HUDEP-2 (cell line): Measurements from ENCODE around the gene RPL22.

Experiments used
- DNase-seq, 76 experiments: peaks; one replicate each; lab custom pipeline; 2025; ENCODE audit not compliant: unreplicated experiment in 76 of 76; lab: John Stamatoyannopoulos, UW

RPL22 gene

DNA sequence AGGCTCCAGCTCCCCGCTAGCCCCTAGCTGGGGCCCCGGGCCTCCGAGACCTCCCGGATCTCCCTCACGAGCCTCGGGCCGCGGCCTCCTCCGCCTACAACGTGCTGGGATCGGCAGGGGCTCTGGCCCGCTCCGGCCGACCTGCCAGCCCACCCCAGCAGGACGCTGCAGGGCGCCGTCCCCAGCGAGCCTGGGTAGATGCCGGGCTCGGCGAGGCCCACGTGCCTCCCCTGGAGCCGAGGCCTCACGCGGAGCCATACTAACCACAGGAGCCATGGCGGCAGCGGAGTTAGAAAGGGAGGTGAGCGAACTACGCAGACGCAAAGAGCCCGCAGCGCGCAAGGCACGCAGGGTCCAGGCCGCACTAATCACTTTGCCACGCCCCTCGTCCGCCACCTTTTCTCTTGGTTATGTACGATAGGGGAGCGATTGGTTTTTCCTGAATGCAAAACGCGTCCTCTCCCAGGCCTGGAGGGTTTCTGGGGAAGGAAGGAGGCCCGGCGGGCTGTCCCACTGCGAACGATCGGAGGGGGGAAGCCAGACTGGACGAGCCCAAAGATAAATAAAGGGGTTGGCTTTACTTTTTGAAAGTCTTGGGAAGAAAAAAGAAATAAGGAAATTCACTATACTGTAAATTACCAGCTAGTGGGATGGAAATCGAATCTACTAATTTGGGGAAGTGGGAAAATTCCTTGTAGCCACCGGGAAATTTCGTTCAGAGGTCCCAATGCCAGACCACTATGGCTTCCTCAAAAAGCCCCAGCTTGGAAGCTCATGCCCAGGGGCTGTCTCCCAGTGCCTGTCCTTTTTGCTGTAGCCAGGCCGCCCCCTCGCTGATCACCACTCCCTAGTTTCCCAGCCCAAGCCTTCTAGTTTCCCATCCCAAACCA, at the start of gene RPL22:
RPL22 (minus strand) TSS at position 298 of the 890 bp plus-strand sequence; CDS start at position 276, 22 bp downstream.
- DNase-seq = peak in 75 of 76 experiments; percentile 47 to 98 (median 96)

DNA sequence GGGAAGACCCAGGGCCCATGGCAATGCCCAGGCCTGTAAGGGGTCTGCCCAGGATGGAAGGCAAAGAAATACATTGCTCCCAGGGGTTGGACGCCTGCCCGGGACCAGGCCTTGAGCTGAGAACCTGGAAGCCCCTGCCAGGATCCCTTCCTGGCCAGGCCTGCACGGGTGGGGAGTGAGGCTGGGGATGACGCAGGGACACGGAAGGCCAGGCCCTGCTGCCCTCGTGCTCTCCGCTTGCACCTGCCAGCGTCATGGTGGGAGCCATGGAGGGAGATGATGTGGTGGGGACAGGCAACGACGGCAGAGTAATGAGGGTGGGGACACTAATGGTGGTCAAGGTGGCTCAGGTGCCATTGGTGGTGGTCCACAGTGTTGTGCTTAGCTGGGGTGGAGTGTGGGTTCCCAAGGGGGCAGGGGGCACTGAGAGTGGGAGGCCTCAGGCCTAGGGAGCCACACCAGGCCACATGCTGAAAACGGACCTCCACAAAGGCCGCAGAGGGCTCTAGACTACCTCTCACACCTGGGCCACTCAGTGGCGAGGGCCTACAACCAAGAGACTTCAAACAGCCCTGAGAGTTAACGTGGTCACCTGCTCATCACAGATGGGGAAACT, 48.9 kb upstream of the RPL22 start:
- no peak for DNase-seq

DNA sequence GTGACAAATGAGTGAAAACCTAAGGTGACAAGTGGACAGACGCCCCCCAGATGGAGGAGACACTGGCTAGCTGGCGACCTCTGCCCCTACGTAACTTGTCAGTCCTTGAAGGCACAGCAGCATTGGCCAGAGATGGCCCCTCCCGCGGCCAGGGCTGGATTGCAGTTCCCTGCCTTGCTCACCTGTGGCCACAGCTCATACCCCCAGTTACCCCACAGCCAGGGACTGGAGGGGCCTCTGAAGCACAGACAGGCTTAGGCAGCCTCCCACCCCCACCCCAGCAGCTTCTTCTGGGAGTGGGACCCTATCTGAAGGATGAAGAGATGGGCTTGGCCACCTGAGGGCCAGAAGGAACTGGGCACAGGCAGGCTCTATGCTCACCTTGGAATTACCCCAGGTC, 48.3 kb upstream of the RPL22 start:
- DNase-seq = no peak

DNA sequence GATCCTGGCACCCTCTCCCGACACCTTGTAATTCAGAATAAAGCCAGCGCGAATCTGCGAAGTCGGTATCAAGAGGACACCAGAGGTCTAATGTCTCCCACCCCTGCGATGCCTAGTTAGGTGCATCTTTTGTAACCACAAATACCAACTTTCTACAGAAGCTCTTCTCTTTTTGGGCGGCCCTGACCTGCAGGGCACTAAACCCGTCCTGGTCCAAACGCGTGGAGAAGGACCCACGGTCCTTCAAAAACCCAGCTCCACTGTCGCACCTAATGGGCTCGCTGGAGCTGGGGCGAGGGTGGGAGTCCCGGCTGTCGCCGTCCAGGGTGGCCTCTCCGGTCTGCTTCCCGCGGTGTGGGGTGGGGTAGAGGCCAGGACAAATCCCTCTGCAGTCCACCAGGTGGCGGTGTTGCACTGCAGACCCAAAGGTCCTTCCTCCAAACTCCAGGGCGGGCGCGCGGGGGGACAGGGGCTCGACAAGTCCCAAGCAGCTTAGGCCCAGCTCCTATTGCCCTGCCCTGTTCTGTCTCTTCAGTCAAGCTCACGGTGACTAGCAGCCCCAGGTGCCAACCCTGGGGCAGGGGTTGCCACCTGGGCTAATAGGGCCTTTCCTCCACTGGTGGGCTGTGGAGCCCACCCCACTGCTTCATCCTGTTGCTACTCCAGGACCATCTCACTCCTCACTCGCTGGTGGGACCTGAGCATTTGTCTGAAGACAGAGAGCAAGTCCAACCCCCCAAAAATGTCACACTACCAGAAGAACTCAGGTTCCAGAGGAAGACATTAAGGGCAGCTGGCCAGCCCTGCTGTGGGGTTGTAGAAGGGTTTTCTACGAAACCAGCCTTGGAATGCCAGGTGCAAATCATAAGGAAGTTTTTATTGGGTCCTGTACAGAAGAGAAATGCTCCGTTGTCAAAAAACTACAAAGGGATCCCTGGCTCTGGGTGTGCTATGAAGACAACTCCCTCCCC, 47.4 kb upstream of the RPL22 start:
- DNase-seq = peak in 64 of 76 experiments; percentile 12 to 80 (median 59)

DNA sequence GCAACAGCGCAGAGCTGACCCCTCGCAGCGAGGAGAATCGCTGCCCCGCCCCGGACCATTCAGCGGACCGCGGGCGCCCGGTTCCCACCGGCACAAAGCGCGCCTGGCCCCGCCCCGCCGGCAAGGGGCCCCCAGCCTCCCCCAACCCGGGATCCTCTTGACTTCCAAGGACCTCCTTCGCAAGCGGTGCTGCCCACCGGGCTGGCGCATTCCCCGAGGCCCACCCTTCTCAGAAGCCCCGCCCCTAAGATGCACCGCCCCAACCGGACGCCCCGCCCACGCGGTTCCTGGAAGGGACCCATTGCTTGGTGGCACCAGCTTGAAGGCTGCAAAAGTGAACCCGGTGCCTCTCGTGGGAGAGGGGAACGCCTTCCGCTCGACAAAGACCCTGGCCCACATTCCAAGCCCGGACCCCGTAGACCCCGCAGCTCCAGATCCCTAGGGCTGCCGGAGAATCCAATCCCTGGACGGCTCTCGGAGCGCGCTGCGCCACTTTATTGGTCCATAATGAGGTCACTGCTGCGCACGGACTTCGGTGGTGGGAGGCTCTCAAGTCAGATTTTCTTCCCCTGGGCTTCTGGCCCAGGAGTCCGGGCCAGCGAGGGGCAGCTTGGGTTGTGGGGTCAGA, 46.6 kb upstream of the RPL22 start:
- DNase-seq = peak in 48 of 76 experiments; percentile 17 to 73 (median 48)

DNA sequence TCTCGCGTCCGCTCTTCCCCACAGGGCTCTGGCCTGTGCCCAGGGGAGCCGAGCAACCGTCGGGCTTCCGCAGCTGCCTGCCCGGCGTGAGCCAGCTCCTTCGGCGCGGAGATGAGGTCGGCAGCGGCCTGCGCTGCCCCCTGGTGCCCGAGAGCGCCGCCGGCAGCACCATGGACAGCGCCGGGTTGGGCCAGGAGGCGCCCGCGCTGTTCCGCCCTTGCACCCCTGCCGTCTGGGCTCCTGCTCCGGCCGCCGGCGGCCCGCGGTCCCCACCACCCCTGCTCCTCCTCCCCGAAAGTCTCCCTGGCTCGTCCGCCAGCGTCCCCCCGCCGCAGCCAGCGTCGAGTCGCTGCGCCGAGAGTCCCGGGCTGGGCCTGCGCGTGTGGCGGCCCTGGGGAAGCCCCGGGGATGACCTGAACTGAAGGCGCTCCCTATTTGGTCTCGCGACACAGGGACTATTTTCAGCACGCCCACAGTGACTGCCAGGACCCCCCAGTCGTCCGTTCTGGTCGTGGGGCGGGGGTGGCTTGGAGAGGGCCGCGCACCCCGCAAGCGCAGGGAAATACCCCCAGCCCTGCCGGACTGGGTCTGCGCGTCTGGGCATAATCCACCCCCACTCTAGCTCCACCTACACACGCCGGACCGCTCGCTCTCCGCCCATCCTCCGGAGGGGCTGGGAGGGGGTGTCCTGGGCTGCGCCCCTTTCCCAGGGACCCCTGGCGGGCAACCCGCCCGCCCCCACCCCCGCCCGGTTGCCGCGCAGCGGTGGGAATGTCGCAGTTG, 45.9 kb upstream of the RPL22 start:
- peak in 70 of 76 experiments; percentile 16 to 86 (median 65) for DNase-seq

DNA sequence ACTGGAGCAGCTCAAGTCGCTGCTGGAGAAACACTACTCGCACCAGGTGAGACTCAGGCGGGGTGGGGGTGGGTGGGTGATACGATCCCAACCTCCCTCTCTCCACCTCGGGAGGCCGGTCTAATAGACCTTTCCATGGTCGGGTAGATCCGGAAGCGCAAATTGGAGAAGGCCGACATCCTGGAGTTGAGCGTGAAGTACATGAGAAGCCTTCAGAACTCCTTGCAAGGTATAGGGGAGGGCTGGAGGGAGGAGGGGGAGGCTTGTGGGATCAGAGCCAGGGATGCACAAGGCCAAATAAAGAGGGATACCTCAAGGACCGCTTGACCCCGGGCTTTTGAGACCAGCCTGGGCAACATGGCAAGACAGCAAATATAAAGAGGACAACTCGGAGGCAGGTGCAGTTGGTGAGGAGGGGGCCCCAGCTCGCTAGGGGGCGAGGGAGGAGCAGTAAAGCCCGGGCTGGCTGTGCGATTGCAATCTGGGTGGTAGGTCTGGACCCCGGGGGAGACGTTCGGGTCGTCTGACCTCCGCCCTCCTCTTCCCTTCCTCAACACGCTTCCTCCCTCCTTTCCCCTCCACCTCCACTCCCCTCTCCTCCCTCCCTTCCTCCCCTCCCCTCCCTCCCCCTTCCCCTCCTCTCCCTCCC, 45.1 kb upstream of the RPL22 start:
- no peak for DNase-seq

DNA sequence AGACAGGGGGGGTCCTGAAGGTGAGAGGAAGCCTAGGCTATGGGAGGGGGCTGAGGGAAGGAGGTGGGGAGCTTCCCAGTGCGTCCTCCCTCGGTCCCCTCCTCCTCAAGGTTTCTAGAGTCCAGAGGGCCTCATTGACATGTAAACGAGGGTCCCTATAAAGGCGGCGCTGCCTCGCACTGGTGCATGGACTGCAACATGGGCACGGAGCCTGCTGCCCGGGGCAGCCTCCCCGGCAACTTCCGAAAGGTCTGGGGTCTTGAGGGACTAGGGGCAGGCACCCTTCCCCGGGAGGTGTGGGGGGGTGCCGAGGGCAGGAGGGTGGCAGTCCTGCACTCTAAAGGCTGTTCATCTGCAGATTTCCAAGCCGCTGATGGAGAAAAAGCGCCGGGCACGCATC, 44.6 kb upstream of the RPL22 start, which contains the start of gene HES3:
HES3 (plus strand) TSS at position 187 of the 400 bp plus-strand sequence; CDS start at position 374, 187 bp downstream.
- no peak for DNase-seq

DNA sequence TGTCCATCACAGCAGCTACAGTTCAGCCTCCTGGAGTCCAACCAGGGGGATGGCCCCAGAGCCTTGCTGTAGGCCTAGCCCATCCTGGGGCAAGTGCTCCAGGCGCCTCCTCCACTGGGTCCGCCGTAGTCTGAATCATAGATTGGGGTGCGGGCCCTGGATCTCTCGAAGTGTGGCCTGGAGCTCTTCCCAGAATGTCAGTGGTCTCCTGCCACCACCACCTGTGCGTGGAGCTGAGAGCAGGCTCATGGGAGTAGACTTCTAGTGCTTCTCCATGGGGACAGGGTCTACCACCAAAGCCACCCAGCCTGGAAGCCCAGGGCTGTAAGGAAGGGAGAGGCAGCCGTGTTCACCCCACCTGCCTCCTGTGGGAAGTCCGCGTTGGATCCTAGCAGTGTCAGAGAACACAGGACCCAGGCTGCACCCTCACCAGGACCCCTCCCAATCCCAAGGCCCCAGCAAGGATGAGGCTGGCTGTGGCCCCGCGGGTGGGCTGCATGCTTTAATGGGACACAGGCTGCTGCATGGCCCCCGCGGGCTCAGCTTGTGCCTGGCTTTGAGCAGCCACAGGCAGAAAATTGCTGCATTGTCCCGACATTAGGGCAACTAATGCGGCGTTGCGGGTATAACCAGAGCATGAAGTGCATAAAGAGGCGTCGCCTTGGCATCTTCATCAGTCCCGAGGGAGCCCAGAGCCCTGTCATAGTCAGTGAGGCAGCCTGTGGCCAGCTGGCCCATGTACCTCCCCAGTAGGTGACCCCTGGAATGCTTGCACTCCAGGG, 43.8 kb upstream of the RPL22 start:
- DNase-seq = no peak

DNA sequence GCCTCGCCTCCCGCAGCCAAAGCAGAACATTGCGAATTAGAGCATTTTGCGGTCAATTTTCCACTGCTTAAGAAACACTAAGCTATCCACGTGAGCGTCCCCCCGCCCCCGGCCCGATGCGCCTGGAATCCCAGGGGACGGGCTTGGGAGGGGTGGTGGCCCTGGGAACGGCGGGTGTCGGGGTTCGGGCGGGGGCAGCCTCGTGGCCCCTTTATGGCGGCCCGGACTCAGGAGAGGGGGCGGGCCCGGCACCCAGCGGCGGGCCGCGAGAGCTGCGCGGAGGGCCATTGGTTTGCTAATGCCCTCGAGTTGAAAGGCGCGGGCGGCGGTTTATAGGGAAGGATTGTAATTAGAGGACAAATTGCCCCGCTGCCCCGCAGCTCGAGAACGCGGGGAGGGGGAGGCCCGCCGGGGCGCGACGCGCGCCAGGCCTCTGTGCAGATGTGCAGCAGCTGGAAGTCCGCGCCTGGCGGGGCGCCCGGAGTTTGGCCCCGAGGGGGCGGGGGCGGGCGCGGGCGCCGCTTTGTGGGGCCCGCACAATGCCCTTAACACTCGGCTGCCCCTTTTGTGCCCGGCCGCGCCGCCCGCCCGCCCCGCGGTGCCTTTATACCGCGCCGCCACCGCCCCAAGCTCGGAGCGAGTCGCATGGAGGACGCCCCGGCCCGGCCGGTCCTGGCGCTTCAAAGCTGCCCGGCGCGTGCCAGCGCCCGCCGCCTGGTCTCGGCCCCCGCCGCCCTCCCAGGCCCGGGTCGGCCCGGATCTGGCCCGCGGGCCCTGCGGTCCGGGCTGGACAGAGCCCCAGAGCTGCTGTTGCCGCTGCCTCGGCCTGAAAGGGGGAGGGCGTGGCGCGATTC, 42.7 kb upstream of the RPL22 start:
- no peak for DNase-seq

DNA sequence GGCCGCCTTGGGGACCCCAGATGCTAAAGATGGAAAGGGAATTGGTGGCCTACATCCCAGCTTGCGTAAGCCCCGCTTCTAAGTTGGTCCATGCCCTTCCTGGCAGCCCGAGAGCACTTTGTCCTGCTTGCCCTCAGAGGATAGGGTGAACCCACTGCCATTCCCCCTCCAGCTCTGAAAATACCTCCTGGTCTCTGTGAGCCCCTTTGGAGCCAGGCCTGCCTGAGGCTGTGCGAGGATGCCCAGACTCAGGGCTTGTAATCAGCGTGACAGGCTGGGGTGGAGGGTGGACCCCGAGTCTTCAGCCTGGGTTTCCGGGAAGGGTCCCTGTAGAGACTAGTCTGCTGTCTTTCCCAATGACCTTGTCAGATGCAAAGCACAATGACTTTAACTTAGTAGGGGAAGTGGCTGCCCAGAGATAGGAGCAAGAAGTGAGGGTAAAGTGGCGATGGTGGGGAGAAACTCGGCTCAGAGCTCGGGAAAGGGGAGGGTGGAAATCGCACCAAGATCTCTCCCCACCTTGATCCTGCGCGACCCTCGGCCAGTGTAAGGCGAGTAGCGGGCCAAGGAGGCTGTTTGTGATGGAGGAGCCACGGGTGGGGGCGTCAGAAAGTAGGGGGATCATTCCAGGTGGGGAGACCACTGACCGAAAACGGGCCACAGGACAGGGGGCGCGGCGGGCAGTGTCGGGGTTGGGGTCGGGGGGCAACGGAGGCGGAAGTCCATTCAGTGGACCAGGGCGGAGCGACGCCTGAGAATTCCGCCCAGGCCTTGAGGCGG, 41.9 kb upstream of the RPL22 start:
- no peak for DNase-seq

DNA sequence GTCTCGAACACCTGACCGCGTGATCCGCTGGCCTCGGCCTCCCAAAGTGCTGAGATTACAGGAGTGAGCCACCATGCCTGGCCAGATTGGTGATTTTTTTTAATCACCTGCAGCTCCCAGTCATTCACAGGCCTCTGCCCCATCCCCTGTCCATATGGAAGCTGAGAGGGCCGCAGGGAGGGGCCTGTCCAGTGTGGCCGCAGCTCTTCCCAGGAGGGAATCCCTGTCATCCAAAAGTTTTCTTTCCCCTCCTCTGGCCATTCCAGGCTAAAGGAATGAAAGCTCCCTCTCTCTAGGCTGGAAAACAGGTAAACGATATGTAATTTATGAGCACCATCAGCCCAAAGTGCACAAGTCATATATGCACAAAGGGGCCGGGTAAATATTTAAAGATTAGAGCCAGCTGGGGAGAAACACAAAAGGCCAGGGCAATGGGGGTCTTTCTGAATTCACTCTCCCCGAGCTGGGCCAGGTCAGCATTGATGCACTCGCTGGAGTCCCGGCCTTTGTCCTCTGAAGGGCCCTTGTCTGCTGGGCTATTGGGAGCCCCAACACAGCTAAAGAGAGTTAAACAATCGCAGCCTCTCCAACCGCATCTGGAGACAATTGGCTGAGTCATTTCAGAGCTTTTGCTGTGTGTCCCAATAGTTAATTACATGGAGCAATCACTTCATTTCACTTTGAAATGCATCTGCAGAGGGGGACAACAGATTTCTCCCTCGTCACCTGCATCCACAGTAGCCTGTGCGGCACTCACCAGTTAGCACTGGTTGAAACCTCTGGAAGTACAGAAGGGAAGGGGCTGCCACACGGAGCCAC, 40.8 kb upstream of the RPL22 start:
- no peak for DNase-seq

DNA sequence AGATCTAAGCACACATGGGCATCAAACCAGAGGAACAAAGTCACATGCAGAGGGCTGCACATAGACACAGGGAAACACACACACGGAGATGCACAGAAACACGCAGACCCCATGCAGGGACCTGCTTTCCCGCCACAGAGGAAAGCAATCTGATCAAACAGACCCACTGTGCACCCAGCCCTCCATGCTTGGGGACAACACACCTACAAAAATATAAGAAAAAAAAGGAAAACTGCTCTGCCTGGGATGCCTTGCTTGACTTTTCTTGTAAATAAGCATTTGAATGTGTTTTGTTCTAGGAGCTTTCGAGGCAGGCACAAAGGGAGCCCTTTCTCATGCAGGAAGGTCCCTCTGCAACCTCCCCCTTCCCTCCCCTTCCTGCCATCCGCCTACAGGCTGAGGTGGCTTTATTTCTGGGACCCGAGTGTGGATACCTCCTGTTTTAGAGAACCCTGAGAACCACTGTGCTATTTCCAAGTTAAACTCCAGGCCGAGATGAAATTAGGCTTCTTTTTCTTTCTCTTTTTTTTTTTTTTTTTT, 39.9 kb upstream of the RPL22 start:
- no peak for DNase-seq

DNA sequence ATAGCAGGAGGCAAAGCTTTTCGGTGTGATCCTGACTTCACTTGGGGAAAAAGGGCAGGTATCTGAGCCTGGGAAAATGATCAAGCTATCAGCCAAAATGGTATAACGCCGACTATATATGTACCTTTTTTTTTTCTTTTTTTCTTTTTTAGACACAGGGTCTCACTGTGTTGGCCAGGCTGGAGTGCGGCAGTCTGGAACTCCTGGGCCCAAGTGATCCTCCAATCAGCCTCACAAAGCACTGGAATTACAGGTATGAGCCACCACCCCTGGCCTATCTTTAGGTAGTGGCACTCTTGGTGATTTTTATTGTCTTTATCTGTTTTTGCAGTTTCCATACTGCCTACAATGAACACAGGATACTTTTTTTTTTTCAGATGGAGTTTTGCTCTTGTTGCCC, 37.7 kb upstream of the RPL22 start:
- DNase-seq = no peak

DNA sequence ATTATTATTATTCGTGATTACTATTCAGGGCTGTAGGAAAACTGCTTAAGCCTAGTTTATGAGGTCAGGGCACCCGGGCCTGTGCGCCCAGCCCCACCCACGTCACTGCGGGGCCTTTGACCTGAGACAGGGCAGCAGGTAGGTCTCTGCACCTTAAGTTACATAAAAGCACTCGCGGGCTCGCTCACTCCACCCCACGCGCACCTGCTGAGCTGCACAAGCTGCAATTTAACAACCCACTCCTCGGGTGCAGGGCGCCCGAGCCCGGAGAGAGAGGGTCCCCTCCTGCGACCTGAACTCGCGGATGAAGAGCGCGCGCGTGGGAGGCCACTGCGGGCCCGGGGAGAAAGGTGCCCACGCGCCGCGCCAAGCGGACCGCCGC, 35.9 kb upstream of the RPL22 start:
- peak in 5 of 76 experiments; percentile 11 to 40 (median 27) for DNase-seq
